Measurements from ENCODE around the gene KLLN. TPM values are rescaled to one million over a fixed set of nuclear protein-coding genes. Genes with fewer than 3 reads are reported as not detected.

KLLN gene
- total and polyA plus RNA-seq, 2 of the 13 experiments (the other 11 are each of a cell fraction or from before 2014, with no cell fraction given): 0.08 to 0.44 TPM

DNA sequence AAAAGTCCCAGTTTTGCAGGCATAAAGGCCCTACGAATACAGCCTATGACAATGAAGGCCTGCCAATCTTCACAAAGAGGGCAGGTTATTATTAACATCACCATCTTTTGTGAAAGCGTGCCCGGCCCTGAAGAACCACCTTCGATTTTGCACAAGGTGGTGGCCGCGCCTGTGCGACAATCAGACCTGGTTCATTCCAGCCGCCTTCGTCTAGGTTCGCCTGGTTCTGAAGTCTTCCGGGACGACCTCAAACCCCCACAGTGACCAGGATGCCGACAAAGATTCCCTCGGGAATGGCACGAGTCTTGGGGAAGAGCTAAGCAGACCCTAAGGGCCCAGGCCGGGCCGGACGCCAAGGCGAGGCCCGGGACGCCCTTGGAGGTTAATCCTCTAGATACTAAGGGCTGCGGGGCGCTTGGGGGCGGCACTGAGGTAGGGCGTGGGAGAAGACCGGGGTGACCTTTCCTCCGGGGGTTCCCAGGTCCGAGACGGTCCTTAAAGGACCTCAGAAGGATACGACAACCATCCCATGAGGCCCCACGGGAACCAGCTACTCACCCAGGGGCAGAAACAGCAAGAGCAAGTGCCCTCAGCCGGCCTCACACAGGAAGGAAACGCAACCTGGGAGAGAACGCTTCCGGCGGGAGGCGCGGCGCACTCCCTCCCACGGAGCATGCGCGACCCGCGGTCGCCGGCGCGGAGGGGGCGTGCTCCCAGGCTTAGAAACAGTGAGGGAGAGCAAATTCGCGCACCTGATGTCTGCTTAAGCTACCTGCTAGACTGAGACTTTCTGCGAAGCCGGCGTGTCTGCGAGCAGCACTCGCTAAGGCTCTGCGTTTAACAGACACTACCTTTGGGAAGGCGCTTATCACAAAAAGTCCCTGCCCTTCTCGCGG, 45.5 kb downstream of the KLLN start, which contains the start of gene ATAD1 (continued):
- TF ChIP-seq, protein P1, sequence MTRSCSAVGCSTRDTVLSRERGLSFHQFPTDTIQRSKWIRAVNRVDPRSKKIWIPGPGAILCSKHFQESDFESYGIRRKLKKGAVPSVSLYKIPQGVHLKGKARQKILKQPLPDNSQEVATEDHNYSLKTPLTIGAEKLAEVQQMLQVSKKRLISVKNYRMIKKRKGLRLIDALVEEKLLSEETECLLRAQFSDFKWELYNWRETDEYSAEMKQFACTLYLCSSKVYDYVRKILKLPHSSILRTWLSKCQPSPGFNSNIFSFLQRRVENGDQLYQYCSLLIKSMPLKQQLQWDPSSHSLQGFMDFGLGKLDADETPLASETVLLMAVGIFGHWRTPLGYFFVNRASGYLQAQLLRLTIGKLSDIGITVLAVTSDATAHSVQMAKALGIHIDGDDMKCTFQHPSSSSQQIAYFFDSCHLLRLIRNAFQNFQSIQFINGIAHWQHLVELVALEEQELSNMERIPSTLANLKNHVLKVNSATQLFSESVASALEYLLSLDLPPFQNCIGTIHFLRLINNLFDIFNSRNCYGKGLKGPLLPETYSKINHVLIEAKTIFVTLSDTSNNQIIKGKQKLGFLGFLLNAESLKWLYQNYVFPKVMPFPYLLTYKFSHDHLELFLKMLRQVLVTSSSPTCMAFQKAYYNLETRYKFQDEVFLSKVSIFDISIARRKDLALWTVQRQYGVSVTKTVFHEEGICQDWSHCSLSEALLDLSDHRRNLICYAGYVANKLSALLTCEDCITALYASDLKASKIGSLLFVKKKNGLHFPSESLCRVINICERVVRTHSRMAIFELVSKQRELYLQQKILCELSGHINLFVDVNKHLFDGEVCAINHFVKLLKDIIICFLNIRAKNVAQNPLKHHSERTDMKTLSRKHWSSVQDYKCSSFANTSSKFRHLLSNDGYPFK (CRISPR knock-in tag; IDR thresholded peaks at IDR 0.05; ENCODE audit: borderline replicate concordance): peak; percentile 60; the same call in 1 of the 2 replicates
- TF ChIP-seq ZNF776 (CRISPR knock-in tag; IDR thresholded peaks at IDR 0.05): no peak
- TF ChIP-seq ZNF354B (CRISPR knock-in tag; IDR thresholded peaks at IDR 0.05): no peak
- TF ChIP-seq ZNF451 (CRISPR knock-in tag; IDR thresholded peaks at IDR 0.05): no peak
- TF ChIP-seq ZNF44 (CRISPR knock-in tag; IDR thresholded peaks at IDR 0.05): peak; percentile 54; the same call in 1 of the 2 replicates
- no peak for TF ChIP-seq ETV6 (CRISPR knock-in tag; conservative IDR thresholded peaks at IDR 0.05)
- TF ChIP-seq RAD21 (CRISPR knock-in tag; IDR thresholded peaks at IDR 0.05): no peak
- TF ChIP-seq ZNF337 (CRISPR knock-in tag; IDR thresholded peaks at IDR 0.05; ENCODE audit: borderline replicate concordance, low read depth): no peak
- TF ChIP-seq ZBTB1 (CRISPR knock-in tag; IDR thresholded peaks at IDR 0.05; ENCODE audit: borderline replicate concordance): no peak
- 0 out of 2 replicates have a peak, but pooled peaks have one; percentile 20 for TF ChIP-seq ZNF879 (CRISPR knock-in tag; IDR thresholded peaks at IDR 0.05)
- no peak for TF ChIP-seq ZNF557 (CRISPR knock-in tag; IDR thresholded peaks at IDR 0.05)
- TF ChIP-seq ONECUT2 (CRISPR knock-in tag; IDR thresholded peaks at IDR 0.05): 0 out of 2 replicates have a peak, but pooled peaks have one; percentile 11
- TF ChIP-seq CCAR2 (optimal IDR thresholded peaks at IDR 0.05; ENCODE audit: low read depth, low read length): no peak
- peak; percentile 44; the same call in 1 of the 2 replicates for TF ChIP-seq SMYD3 (CRISPR knock-in tag; IDR thresholded peaks at IDR 0.05)
- TF ChIP-seq TARDBP (CRISPR knock-in tag; IDR thresholded peaks at IDR 0.05): peak; percentile 57; the same call in 1 of the 2 replicates
- no peak; the same call in 1 of the 2 replicates for TF ChIP-seq RCOR2 (CRISPR knock-in tag; IDR thresholded peaks at IDR 0.05)
- TF ChIP-seq ZNF501 (CRISPR knock-in tag; IDR thresholded peaks at IDR 0.05): peak; percentile 85
- TF ChIP-seq FOXK1 (CRISPR knock-in tag; IDR thresholded peaks at IDR 0.05; ENCODE audit: borderline replicate concordance, low read depth): 0 out of 2 replicates have a peak, but pooled peaks have one; percentile 56
- no peak for TF ChIP-seq HES4 (CRISPR knock-in tag; IDR thresholded peaks at IDR 0.05; ENCODE audit: borderline replicate concordance)
- TF ChIP-seq RELA (CRISPR knock-in tag; IDR thresholded peaks at IDR 0.05): 0 out of 2 replicates have a peak, but pooled peaks have one; percentile 25
- TF ChIP-seq, protein P2, sequence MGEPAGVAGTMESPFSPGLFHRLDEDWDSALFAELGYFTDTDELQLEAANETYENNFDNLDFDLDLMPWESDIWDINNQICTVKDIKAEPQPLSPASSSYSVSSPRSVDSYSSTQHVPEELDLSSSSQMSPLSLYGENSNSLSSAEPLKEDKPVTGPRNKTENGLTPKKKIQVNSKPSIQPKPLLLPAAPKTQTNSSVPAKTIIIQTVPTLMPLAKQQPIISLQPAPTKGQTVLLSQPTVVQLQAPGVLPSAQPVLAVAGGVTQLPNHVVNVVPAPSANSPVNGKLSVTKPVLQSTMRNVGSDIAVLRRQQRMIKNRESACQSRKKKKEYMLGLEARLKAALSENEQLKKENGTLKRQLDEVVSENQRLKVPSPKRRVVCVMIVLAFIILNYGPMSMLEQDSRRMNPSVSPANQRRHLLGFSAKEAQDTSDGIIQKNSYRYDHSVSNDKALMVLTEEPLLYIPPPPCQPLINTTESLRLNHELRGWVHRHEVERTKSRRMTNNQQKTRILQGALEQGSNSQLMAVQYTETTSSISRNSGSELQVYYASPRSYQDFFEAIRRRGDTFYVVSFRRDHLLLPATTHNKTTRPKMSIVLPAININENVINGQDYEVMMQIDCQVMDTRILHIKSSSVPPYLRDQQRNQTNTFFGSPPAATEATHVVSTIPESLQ (CRISPR knock-in tag; conservative IDR thresholded peaks at IDR 0.05): no peak; the same call in 1 of the 2 replicates
- peak; percentile 78 for TF ChIP-seq ZNF781 (CRISPR knock-in tag; IDR thresholded peaks at IDR 0.05; ENCODE audit: borderline replicate concordance, not compliant biosample characterization)
- TF ChIP-seq ZNF749 (CRISPR knock-in tag; IDR thresholded peaks at IDR 0.05; ENCODE audit: borderline replicate concordance): peak; percentile 44; the same call in 1 of the 2 replicates
- TF ChIP-seq, protein P3, sequence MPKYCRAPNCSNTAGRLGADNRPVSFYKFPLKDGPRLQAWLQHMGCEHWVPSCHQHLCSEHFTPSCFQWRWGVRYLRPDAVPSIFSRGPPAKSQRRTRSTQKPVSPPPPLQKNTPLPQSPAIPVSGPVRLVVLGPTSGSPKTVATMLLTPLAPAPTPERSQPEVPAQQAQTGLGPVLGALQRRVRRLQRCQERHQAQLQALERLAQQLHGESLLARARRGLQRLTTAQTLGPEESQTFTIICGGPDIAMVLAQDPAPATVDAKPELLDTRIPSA (CRISPR knock-in tag; IDR thresholded peaks at IDR 0.05; ENCODE audit: borderline replicate concordance): 0 out of 2 replicates have a peak, but pooled peaks have one; percentile 62
- TF ChIP-seq TEAD3 (CRISPR knock-in tag; optimal IDR thresholded peaks at IDR 0.05; ENCODE audit: borderline replicate concordance): no peak

Data from HepG2 (cell line).